HEK293 (cell line): ENCODE results near the gene CNTNAP5.

Experiments
- CTCF ChIA-PET: fragments of 350-600 bp; formaldehyde crosslinking; extraction: SDS; loops from one replicate; lab custom pipeline; 2021; ENCODE audit warnings: antibody characterized with exemption; lab: Yijun Ruan, JAX
- POLR2A ChIA-PET: fragments of 300-600 bp; formaldehyde crosslinking; extraction: SDS; loops from one replicate; lab custom pipeline; 2020; ENCODE audit warnings: antibody characterized with exemption, inconsistent platforms; lab: Yijun Ruan, JAX
- H3K27ac ChIP-seq: fragments of 200-500 bp; sonication (Bioruptor generic); 2 replicates; pipeline ENCODE4 v1.5.1; 2014; ENCODE audit warnings: low read depth, low read length, control low read depth, inconsistent platforms; ENCODE audit errors: extremely low read depth
- H3K36me3 ChIP-seq, 2 experiments: fragments of 200-500 bp in 1 of 2; sonication (Bioruptor generic) in 1 of 2; 1 replicate in 1 of 2; 2 replicates in 1 of 2; pipeline ENCODE4 v1.5.1; 2014 to 2017; ENCODE audit warnings: inconsistent platforms in 2 of 2, low read length in 2 of 2; ENCODE audit not compliant: control insufficient read depth in 2 of 2, insufficient read depth in 1 of 2
- H3K4me1 ChIP-seq: fragments of 200-500 bp; sonication (Bioruptor generic); 2 replicates; pipeline ENCODE4 v1.5.1; 2014; ENCODE audit warnings: mild to moderate bottlenecking, low read length, inconsistent platforms; ENCODE audit not compliant: control insufficient read depth, insufficient read depth
- H3K4me3 ChIP-seq: 2 replicates; pipeline ENCODE4 v1.5.1; 2011; ENCODE audit warnings: low read depth, mild to moderate bottlenecking, control low read depth, low read length, moderate library complexity
- H3K9me3 ChIP-seq: fragments of 200-500 bp; sonication (Bioruptor generic); 2 replicates; pipeline ENCODE4 v1.5.1; 2014; ENCODE audit warnings: low read depth, low read length, inconsistent platforms; ENCODE audit not compliant: control insufficient read depth, insufficient read depth
- KLF7 ChIP-seq: fragments of 450-650 bp; formaldehyde crosslinking; IDR thresholded peaks from 2 replicates; pipeline ENCODE4 v1.5.1; 2016; ENCODE audit warnings: missing biosample characterization, missing genetic modification characterization, borderline replicate concordance
- OVOL3 ChIP-seq: fragments of 450-650 bp; formaldehyde crosslinking; IDR thresholded peaks from 2 replicates; pipeline ENCODE4 v1.5.1; 2016; ENCODE audit warnings: missing biosample characterization, missing genetic modification characterization
- SCRT2 ChIP-seq: fragments of 450-650 bp; formaldehyde crosslinking; IDR thresholded peaks from 2 replicates; pipeline ENCODE4 v1.5.1; 2016; ENCODE audit warnings: missing biosample characterization, missing genetic modification characterization
- SP7 ChIP-seq: fragments of 450-650 bp; formaldehyde crosslinking; IDR thresholded peaks from 2 replicates; pipeline ENCODE4 v1.5.1; 2016; ENCODE audit warnings: missing biosample characterization, missing genetic modification characterization
- ZBTB17 ChIP-seq: fragments of 450-650 bp; formaldehyde crosslinking; IDR thresholded peaks from 2 replicates; pipeline ENCODE4 v1.5.1; 2016; ENCODE audit warnings: missing biosample characterization, missing genetic modification characterization
- ZBTB44 ChIP-seq: fragments of 450-650 bp; IDR thresholded peaks from 2 replicates; pipeline ENCODE4 v1.5.1; 2018; ENCODE audit warnings: missing biosample characterization, mild to moderate bottlenecking, missing genetic modification characterization
- ZEB2 ChIP-seq: fragments of 450-650 bp; formaldehyde crosslinking; IDR thresholded peaks from 2 replicates; pipeline ENCODE4 v1.5.1; 2016; ENCODE audit warnings: missing biosample characterization, missing genetic modification characterization
- ZFP3 ChIP-seq: fragments of 450-650 bp; formaldehyde crosslinking; IDR thresholded peaks from 2 replicates; pipeline ENCODE4 v1.5.1; 2016; ENCODE audit warnings: low read depth, missing biosample characterization, missing genetic modification characterization
- ZNF221 ChIP-seq: fragments of 450-650 bp; formaldehyde crosslinking; IDR thresholded peaks from 2 replicates; pipeline ENCODE4 v1.5.1; 2017; ENCODE audit warnings: missing biosample characterization, missing genetic modification characterization, borderline replicate concordance
- ZNF302 ChIP-seq: fragments of 450-650 bp; formaldehyde crosslinking; IDR thresholded peaks from 2 replicates; pipeline ENCODE4 v1.5.1; 2016; ENCODE audit warnings: missing biosample characterization, missing genetic modification characterization, low read depth
- ZNF311 ChIP-seq: fragments of 450-650 bp; formaldehyde crosslinking; IDR thresholded peaks from 2 replicates; pipeline ENCODE4 v1.5.1; 2017; ENCODE audit warnings: missing biosample characterization, missing genetic modification characterization, borderline replicate concordance
- ZNF449 ChIP-seq: fragments of 450-650 bp; formaldehyde crosslinking; IDR thresholded peaks from 2 replicates; pipeline ENCODE4 v1.5.1; 2017; ENCODE audit warnings: missing biosample characterization, mild to moderate bottlenecking, missing genetic modification characterization, moderate library complexity
- ZNF548 ChIP-seq: fragments of 450-650 bp; formaldehyde crosslinking; IDR thresholded peaks from 2 replicates; pipeline ENCODE4 v1.5.1; 2016; ENCODE audit warnings: missing biosample characterization, missing genetic modification characterization
- ZNF580 ChIP-seq: fragments of 450-650 bp; formaldehyde crosslinking; IDR thresholded peaks from 2 replicates; pipeline ENCODE4 v1.5.1; 2016; ENCODE audit warnings: missing biosample characterization, missing genetic modification characterization
- ZNF585B ChIP-seq: fragments of 450-650 bp; formaldehyde crosslinking; IDR thresholded peaks from 2 replicates; pipeline ENCODE4 v1.5.1; 2016; ENCODE audit warnings: missing biosample characterization, missing genetic modification characterization
- ZNF621 ChIP-seq: fragments of 450-650 bp; formaldehyde crosslinking; IDR thresholded peaks from 2 replicates; pipeline ENCODE4 v1.5.1; 2017; ENCODE audit warnings: missing biosample characterization, missing genetic modification characterization
- ZNF747 ChIP-seq: fragments of 450-650 bp; formaldehyde crosslinking; IDR thresholded peaks from 2 replicates; pipeline ENCODE4 v1.5.1; 2016; ENCODE audit warnings: missing biosample characterization, missing genetic modification characterization
- ZNF792 ChIP-seq: fragments of 450-650 bp; formaldehyde crosslinking; IDR thresholded peaks from 2 replicates; pipeline ENCODE4 v1.5.1; 2016; ENCODE audit warnings: missing biosample characterization, missing genetic modification characterization
- ZSCAN16 ChIP-seq: fragments of 450-650 bp; formaldehyde crosslinking; IDR thresholded peaks from 2 replicates; pipeline ENCODE4 v1.5.1; 2016; ENCODE audit warnings: missing biosample characterization, missing genetic modification characterization
- TF ChIP-seq, protein P1 (sequence below): fragments of 450-650 bp; formaldehyde crosslinking; IDR thresholded peaks from 2 replicates; pipeline ENCODE4 v1.5.1; 2017; ENCODE audit warnings: missing biosample characterization, missing genetic modification characterization

CNTNAP5 gene

DNA sequence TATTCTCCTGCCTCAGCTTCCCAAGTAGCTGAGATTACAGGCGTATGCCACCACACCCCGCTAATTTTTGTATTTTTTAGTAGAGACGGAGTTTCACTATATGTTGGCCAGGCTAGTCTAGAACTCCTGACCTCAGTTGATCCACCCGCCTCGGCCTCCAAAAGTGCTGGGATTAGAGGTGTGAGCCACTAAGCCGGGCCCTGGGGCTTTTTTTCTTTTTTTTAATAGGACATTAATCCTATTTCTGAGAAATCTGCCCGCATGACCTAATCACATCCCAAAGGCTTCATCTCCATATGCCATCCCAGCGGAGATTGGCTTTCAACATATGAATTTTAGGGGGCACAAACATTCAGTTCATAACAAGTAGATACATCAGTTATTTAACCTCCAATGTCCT is 128.6 kb downstream of the CNTNAP5 start:
- POLR2A ChIA-PET: no interaction called here
- H3K9me3 ChIP-seq: no peaks in the 10 kb centered on the region
- CTCF ChIA-PET: no interaction called here

DNA sequence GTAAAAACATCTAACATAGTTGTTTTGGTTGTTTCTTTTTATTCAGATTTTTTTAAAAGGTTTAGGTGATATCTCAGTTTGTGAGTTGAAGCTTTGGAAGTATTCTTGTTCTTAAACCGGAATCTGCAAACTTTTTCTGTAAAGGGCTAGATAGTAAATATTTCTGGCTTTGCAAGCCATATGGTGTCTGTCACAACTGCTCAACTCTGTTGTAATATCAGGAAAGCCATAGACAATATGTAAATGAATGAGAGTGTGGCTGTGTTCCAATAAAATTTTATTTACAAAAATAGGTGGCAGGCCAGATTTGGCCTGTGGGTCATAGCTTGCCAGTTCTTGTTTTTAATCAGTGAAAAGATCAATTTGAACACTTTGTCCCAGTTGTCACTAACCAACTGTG is 134.1 kb downstream of the CNTNAP5 start:
- Histone ChIP-seq H3K4me3 (no peak overlapping the region), H3K36me3 (no peaks in the 10 kb centered on the region), H3K27ac (no peak overlapping the region), H3K9me3 (no peaks in the 10 kb centered on the region)
- ChIA-PET POLR2A (no interaction called here), CTCF (no interaction called here)
- no peak for TF ChIP-seq ZFP3 (tag by site-specific recombination)
- TF ChIP-seq ZNF621: no peak
- no peak for TF ChIP-seq ZNF747
- TF ChIP-seq KLF7: no peak
- TF ChIP-seq, protein P1, sequence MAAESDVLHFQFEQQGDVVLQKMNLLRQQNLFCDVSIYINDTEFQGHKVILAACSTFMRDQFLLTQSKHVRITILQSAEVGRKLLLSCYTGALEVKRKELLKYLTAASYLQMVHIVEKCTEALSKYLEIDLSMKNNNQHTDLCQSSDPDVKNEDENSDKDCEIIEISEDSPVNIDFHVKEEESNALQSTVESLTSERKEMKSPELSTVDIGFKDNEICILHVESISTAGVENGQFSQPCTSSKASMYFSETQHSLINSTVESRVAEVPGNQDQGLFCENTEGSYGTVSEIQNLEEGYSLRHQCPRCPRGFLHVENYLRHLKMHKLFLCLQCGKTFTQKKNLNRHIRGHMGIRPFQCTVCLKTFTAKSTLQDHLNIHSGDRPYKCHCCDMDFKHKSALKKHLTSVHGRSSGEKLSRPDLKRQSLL: no peak
- TF ChIP-seq ZBTB44 (tag by site-specific recombination): no peak
- TF ChIP-seq, all 188 proteins: peak for 0
- no peaks in the 10 kb centered on the region for H3K4me1 ChIP-seq

More for the DNA sequence above, 128.6 kb downstream of the CNTNAP5 start:
- H3K4me3 ChIP-seq: no peak overlapping the region
- no peak for TF ChIP-seq ZNF449 (tag by site-specific recombination)
- H3K4me1 ChIP-seq: no peaks in the 10 kb centered on the region
- H3K27ac ChIP-seq: no peak overlapping the region
- H3K36me3 ChIP-seq: no peaks in the 10 kb centered on the region

DNA sequence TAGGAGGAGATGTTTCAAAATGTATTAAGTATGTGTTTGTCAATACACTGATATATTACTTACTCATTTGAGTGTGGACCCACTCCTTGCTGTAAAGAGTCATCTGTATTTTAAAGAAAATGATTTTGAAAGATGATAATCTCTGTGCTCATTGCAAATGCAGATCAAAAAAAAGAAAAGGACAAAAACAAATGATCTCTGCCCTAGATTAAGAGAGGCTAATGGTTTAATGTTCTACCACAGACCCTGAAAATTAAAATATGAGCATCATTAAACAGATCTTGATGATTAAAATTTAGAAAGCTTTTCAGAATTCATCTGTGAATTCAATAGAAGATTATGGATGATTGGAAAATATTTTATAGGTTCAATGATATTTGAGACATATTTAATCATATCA is 136.5 kb downstream of the CNTNAP5 start:
- no peak overlapping the region for H3K27ac ChIP-seq
- POLR2A ChIA-PET: no interaction called here
- no peak for TF ChIP-seq ZNF221 (tag by site-specific recombination)
- TF ChIP-seq ZEB2 (tag by site-specific recombination): no peak
- TF ChIP-seq ZNF585B (tag by site-specific recombination): no peak
- TF ChIP-seq ZBTB17 (tag by site-specific recombination): no peak
- no peak for TF ChIP-seq ZNF580 (tag by site-specific recombination)
- H3K36me3 ChIP-seq: no peaks in the 10 kb centered on the region
- no peaks in the 10 kb centered on the region for H3K9me3 ChIP-seq
- no peaks in the 10 kb centered on the region for H3K4me1 ChIP-seq
- H3K4me3 ChIP-seq: no peak overlapping the region
- CTCF ChIA-PET: interaction anchor here (0.7 kb wide), 1 partner anchor 163 kb away, joined by 3 read pairs; no protein-coding TSS in a partner anchor

- CTCF ChIA-PET: interaction anchor here (0.7 kb wide), 1 partner anchor 162 kb away, joined by 3 read pairs; no protein-coding TSS in a partner anchor
- no peak overlapping the region for H3K4me3 ChIP-seq
- POLR2A ChIA-PET: no interaction called here
- H3K4me1 ChIP-seq: no peaks in the 10 kb centered on the region
- H3K36me3 ChIP-seq: no peaks in the 10 kb centered on the region
- no peaks in the 10 kb centered on the region for H3K9me3 ChIP-seq
- H3K27ac ChIP-seq: no peak overlapping the region
- TF ChIP-seq ZNF311 (tag by site-specific recombination) (no peak), ZNF302 (tag by site-specific recombination) (no peak), OVOL3 (tag by site-specific recombination) (no peak), SP7 (tag by site-specific recombination) (no peak), ZSCAN16 (no peak), ZNF792 (tag by site-specific recombination) (no peak), SCRT2 (no peak), ZNF548 (tag by site-specific recombination) (no peak)
These were observed 137.2 kb downstream of the CNTNAP5 start for GRCh38 chr2:124162256-124162655.
